K562 (cell line): ENCODE results near the gene ATF4. TPM values are rescaled to one million over a fixed set of nuclear protein-coding genes. Genes with fewer than 3 reads are reported as not detected.

Experiments used
- ATF6 ChIP-seq: sonication (generic); formaldehyde crosslinking; IDR thresholded peaks from 2 replicates; pipeline ENCODE4 v1.4.0; 2020; ENCODE audit warnings: mild to moderate bottlenecking, missing genetic modification reagents
- BHLHE40 ChIP-seq: IDR thresholded peaks from 2 replicates; pipeline ENCODE4 v1.6.1; 2011; ENCODE audit warnings: low read length, improper control_type of control experiment
- DPF2 ChIP-seq: fragments of 450-650 bp; IDR thresholded peaks from 2 replicates; pipeline ENCODE4 v1.6.1; 2016
- FOXJ2 ChIP-seq: fragments of 200-800 bp; sonication (Bioruptor generic); IDR thresholded peaks from 2 replicates; pipeline ENCODE4 v1.6.1; 2016; ENCODE audit warnings: missing genetic modification characterization, missing compliant biosample characterization
- HDAC6 ChIP-seq: IDR thresholded peaks from 2 replicates; pipeline ENCODE4 v1.6.1; 2012; ENCODE audit warnings: low read depth, mild to moderate bottlenecking, control low read depth, inconsistent platforms, low read length, moderate library complexity
- KLF13 ChIP-seq: fragments of 450-650 bp; IDR thresholded peaks from 2 replicates; pipeline ENCODE4 v1.6.1; 2016; ENCODE audit warnings: missing genetic modification characterization, low read depth, mild to moderate bottlenecking, missing compliant biosample characterization, moderate library complexity, borderline replicate concordance
- NCOA4 ChIP-seq: fragments of 450-650 bp; IDR thresholded peaks from 2 replicates; pipeline ENCODE4 v1.6.1; 2018; ENCODE audit warnings: mild to moderate bottlenecking; ENCODE audit not compliant: partially characterized antibody
- PCBP1 ChIP-seq: fragments of 200-400 bp; formaldehyde crosslinking; IDR thresholded peaks from 2 replicates; pipeline ENCODE4 v1.6.1; 2018; ENCODE audit warnings: mild to moderate bottlenecking, low read depth, low read length; ENCODE audit not compliant: poor library complexity, severe bottlenecking
- PTTG1 ChIP-seq: fragments of 450-650 bp; IDR thresholded peaks from 2 replicates; pipeline ENCODE4 v1.6.1; 2016; ENCODE audit warnings: low read depth, mild to moderate bottlenecking, missing genetic modification characterization, missing compliant biosample characterization
- RFX1 ChIP-seq: fragments of 450-650 bp; IDR thresholded peaks from 2 replicates; pipeline ENCODE4 v1.6.1; 2016; ENCODE audit warnings: mild to moderate bottlenecking, moderate library complexity
- TAF9B ChIP-seq: fragments of 450-650 bp; IDR thresholded peaks from 2 replicates; pipeline ENCODE4 v1.6.1; 2018; ENCODE audit warnings: mild to moderate bottlenecking; ENCODE audit not compliant: partially characterized antibody
- TFE3 ChIP-seq: fragments of 450-650 bp; formaldehyde crosslinking; IDR thresholded peaks from 2 replicates; pipeline ENCODE4 v1.4.0; 2020; ENCODE audit warnings: mild to moderate bottlenecking, mixed read lengths
- THRB ChIP-seq: fragments of 450-650 bp; formaldehyde crosslinking; conservative IDR thresholded peaks from 2 replicates; pipeline ENCODE4 v1.4.0; 2022; ENCODE audit warnings: mild to moderate bottlenecking, missing genetic modification characterization
- TRIM24 ChIP-seq, 2 experiments: fragments of 450-650 bp; IDR thresholded peaks; 2 replicates each; pipeline ENCODE4 v1.6.1; 2016
- ZBTB11 ChIP-seq, 3 experiments: fragments of 200-800 bp in 1 of 3; fragments of 250-450 bp in 1 of 3; fragments of 450-650 bp in 1 of 3; sonication (Bioruptor Pico) in 1 of 3; sonication (Bioruptor generic) in 1 of 3; formaldehyde crosslinking in 1 of 3; IDR thresholded peaks; 2 replicates each; pipeline versions ENCODE4 v1.6.1 to v1.8.0; 2016 to 2022; ENCODE audit warnings: mild to moderate bottlenecking in 2 of 3, missing genetic modification characterization in 2 of 3, missing compliant biosample characterization in 1 of 3, moderate library complexity in 1 of 3
- ZNF121 ChIP-seq: sonication (generic); formaldehyde crosslinking; conservative IDR thresholded peaks from 2 replicates; pipeline ENCODE4 v1.8.0; 2022; ENCODE audit warnings: missing genetic modification reagents
- ZNF134 ChIP-seq: fragments of 250-450 bp; sonication (Bioruptor Pico); conservative IDR thresholded peaks from 2 replicates; pipeline ENCODE4 v1.4.0; 2020
- ZNF282 ChIP-seq: sonication (generic); formaldehyde crosslinking; IDR thresholded peaks from 2 replicates; pipeline ENCODE4 v1.8.1; 2023; ENCODE audit warnings: missing genetic modification reagents
- ZNF764 ChIP-seq: fragments of 250-450 bp; sonication (Bioruptor Pico); IDR thresholded peaks from 2 replicates; pipeline ENCODE4 v1.4.0; 2020; ENCODE audit warnings: low read depth, mild to moderate bottlenecking, moderate library complexity
- polyA plus RNA-seq, 8 experiments: library from polyadenylated mRNA; depleted of rRNA in 4 of 8; stranded (reverse) in 5 of 8; unstranded in 3 of 8; fragments of >200 nt; fragmentation: Nextera tagmentation in 2 of 8; fragmentation: Illumina TruSeq in 1 of 8; extraction: Ambion mirVana in 2 of 8; extraction: Trizol in 1 of 8; gene quantifications; 2 replicates each; pipeline versions ENCODE4 v1.2.1 to v1.2.3, GENCODE V29; 2011 to 2014; ENCODE audit warnings: inconsistent platforms in 1 of 8, missing spikeins in 1 of 8
- total RNA-seq, 7 experiments: library from RNA; depleted of rRNA in 6 of 7; stranded (reverse); fragments of >200 nt in 6 of 7; fragmentation: Illumina TruSeq in 2 of 7; extraction: Trizol in 2 of 7; gene quantifications; 2 replicates each; pipeline versions ENCODE4 v1.2.1 to v1.2.3, GENCODE V29; 2011 to 2021; ENCODE audit warnings: low replicate concordance in 1 of 7

ATF4 gene
- total and polyA plus RNA-seq, 9 of the 15 experiments (the other 6 are each of a cell fraction or from before 2014, with no cell fraction given) = 93.1 to 723 (median 355) TPM

GRCh38 chr22:39528681-39529486 lies 8.5 kb downstream of the ATF4 start (continued):
- no peak for TF ChIP-seq HDAC6
- no peak for TF ChIP-seq FOXJ2
- TF ChIP-seq ZNF764 (CRISPR knock-in tag) = no peak
- TF ChIP-seq THRB (CRISPR knock-in tag) = no peak
- 0 out of 2 replicates have a peak, but pooled peaks have one; percentile 33 for TF ChIP-seq BHLHE40
- no peak for TF ChIP-seq TAF9B
- TF ChIP-seq NCOA4 = no peak
- peak; percentile 48 for TF ChIP-seq PCBP1
- TF ChIP-seq KLF13 = no peak
- no peak for TF ChIP-seq RFX1
- no peak for TF ChIP-seq ZBTB11 (CRISPR knock-in tag; IDR thresholded peaks at IDR 0.05)
- TF ChIP-seq ATF6 (CRISPR knock-in tag) = no peak
- no peak for TF ChIP-seq TFE3 (CRISPR knock-in tag)
- no peak for TF ChIP-seq ZNF134 (CRISPR knock-in tag)
- TF ChIP-seq TRIM24 (IDR thresholded peaks at IDR 0.05) = no peak
- no peak for TF ChIP-seq ZNF282 (CRISPR knock-in tag)
- TF ChIP-seq ZNF121 (CRISPR knock-in tag) = no peak
- no peak for TF ChIP-seq DPF2
- TF ChIP-seq PTTG1 (tag) = no peak
